Measurements from ENCODE around the gene PA2G4.
"Not testable (repeated sequence)": the region's sequence is repeated elsewhere in the genome, so short reads cannot be mapped to it uniquely, and the experiment has no call there.

The PA2G4 gene

GRCh38 chr12:56104109-56104814 is at the start of gene PA2G4:
PA2G4 (plus strand) TSS chr12:56104559; CDS start chr12:56104738, 179 bp downstream.
- H3K36me3 ChIP-seq (ENCODE audit: control insufficient read depth, low read length) = peaks cover 49% of the 10 kb centered on the region
- no peaks in the 10 kb centered on the region for H3K9me2 ChIP-seq (replicated peaks; ENCODE audit: control insufficient read depth, low read length)
- H3K27me3 ChIP-seq (ENCODE audit: control insufficient read depth, low read length) = peaks cover 4% of the 10 kb centered on the region; the same call in 1 of the 2 replicates
- H3K27ac ChIP-seq (ENCODE audit: low read depth, low read length) = peak within 1 kb of the TSS; percentile 78
- peak within 1 kb of the TSS; percentile 100 for H3K4me3 ChIP-seq (ENCODE audit: low read length)
- peaks cover 24% of the 10 kb centered on the region for H3F3A ChIP-seq (ENCODE audit: control insufficient read depth, insufficient read depth)
- TF ChIP-seq CTCF (IDR thresholded peaks at IDR 0.05; ENCODE audit: low read depth, low read length, poor library complexity, severe bottlenecking) (no peak), EZH2phosphoT487 (IDR thresholded peaks at IDR 0.05; ENCODE audit: borderline replicate concordance, low read length) (no peak)
- H3K79me2 ChIP-seq (ENCODE audit: control insufficient read depth, low read length) = peaks cover 54% of the 10 kb centered on the region
- peaks cover 28% of the 10 kb centered on the region for H3K4me1 ChIP-seq (ENCODE audit: control insufficient read depth, low read length)
- peaks cover 15% of the 10 kb centered on the region for H4K20me1 ChIP-seq (ENCODE audit: control insufficient read depth, insufficient read depth, low read depth, low read length)
- H3K4me2 ChIP-seq (ENCODE audit: low read length) = peak within 1 kb of the TSS; percentile 77
- no peaks in the 10 kb centered on the region for H3K9me3 ChIP-seq (ENCODE audit: control insufficient read depth, insufficient read depth, low read length)

GRCh38 chr12:56059964-56060363 is 44.4 kb upstream of the PA2G4 start:
- H4K20me1 ChIP-seq (ENCODE audit: control insufficient read depth, insufficient read depth, low read depth, low read length); H3K9me2 ChIP-seq (replicated peaks; ENCODE audit: control insufficient read depth, low read length); H3K27me3 ChIP-seq (ENCODE audit: control insufficient read depth, low read length); H3K4me2 ChIP-seq (ENCODE audit: low read length); H3K9me3 ChIP-seq (ENCODE audit: control insufficient read depth, insufficient read depth, low read length); H3K27ac ChIP-seq (ENCODE audit: low read depth, low read length); H3K4me1 ChIP-seq (ENCODE audit: control insufficient read depth, low read length); H3F3A ChIP-seq (ENCODE audit: control insufficient read depth, insufficient read depth); H3K79me2 ChIP-seq (ENCODE audit: control insufficient read depth, low read length); H3K36me3 ChIP-seq (ENCODE audit: control insufficient read depth, low read length); H3K4me3 ChIP-seq (ENCODE audit: low read length): not testable (repeated sequence)

GRCh38 chr12:56061982-56062381 is 42.4 kb upstream of the PA2G4 start:
- H3K9me3 ChIP-seq (ENCODE audit: control insufficient read depth, insufficient read depth, low read length) = no peaks in the 10 kb centered on the region
- H3K27ac ChIP-seq (ENCODE audit: low read depth, low read length) = no peak overlapping the region
- H3K4me2 ChIP-seq (ENCODE audit: low read length) = no peak overlapping the region
- no peaks in the 10 kb centered on the region for H3K27me3 ChIP-seq (ENCODE audit: control insufficient read depth, low read length)
- no peaks in the 10 kb centered on the region for H3K36me3 ChIP-seq (ENCODE audit: control insufficient read depth, low read length)
- H3K4me3 ChIP-seq (ENCODE audit: low read length) = no peak overlapping the region
- no peaks in the 10 kb centered on the region; the same call in 1 of the 2 replicates for H3F3A ChIP-seq (ENCODE audit: control insufficient read depth, insufficient read depth)
- H3K4me1 ChIP-seq (ENCODE audit: control insufficient read depth, low read length) = peaks cover 3% of the 10 kb centered on the region; the same call in 1 of the 2 replicates
- no peak for TF ChIP-seq EZH2phosphoT487 (IDR thresholded peaks at IDR 0.05; ENCODE audit: borderline replicate concordance, low read length)
- no peaks in the 10 kb centered on the region for H4K20me1 ChIP-seq (ENCODE audit: control insufficient read depth, insufficient read depth, low read depth, low read length)
- H3K9me2 ChIP-seq (replicated peaks; ENCODE audit: control insufficient read depth, low read length) = no peaks in the 10 kb centered on the region
- H3K79me2 ChIP-seq (ENCODE audit: control insufficient read depth, low read length) = no peaks in the 10 kb centered on the region

GRCh38 chr12:56062996-56063395 is 41.4 kb upstream of the PA2G4 start:
- no peak overlapping the region for H3K27ac ChIP-seq (ENCODE audit: low read depth, low read length)
- H3K4me1 ChIP-seq (ENCODE audit: control insufficient read depth, low read length) = peaks cover 3% of the 10 kb centered on the region; the same call in 1 of the 2 replicates
- no peaks in the 10 kb centered on the region for H3K36me3 ChIP-seq (ENCODE audit: control insufficient read depth, low read length)
- no peaks in the 10 kb centered on the region for H3K9me3 ChIP-seq (ENCODE audit: control insufficient read depth, insufficient read depth, low read length)
- no peak overlapping the region for H3K4me2 ChIP-seq (ENCODE audit: low read length)
- H3K9me2 ChIP-seq (replicated peaks; ENCODE audit: control insufficient read depth, low read length) = no peaks in the 10 kb centered on the region
- H3K27me3 ChIP-seq (ENCODE audit: control insufficient read depth, low read length) = no peaks in the 10 kb centered on the region
- H3K4me3 ChIP-seq (ENCODE audit: low read length) = no peak overlapping the region
- H3F3A ChIP-seq (ENCODE audit: control insufficient read depth, insufficient read depth) = no peaks in the 10 kb centered on the region; the same call in 1 of the 2 replicates
- H3K79me2 ChIP-seq (ENCODE audit: control insufficient read depth, low read length) = no peaks in the 10 kb centered on the region
- no peaks in the 10 kb centered on the region for H4K20me1 ChIP-seq (ENCODE audit: control insufficient read depth, insufficient read depth, low read depth, low read length)
- no peak for TF ChIP-seq EZH2phosphoT487 (IDR thresholded peaks at IDR 0.05; ENCODE audit: borderline replicate concordance, low read length)
- TF ChIP-seq CTCF (IDR thresholded peaks at IDR 0.05; ENCODE audit: low read depth, low read length, poor library complexity, severe bottlenecking) = no peak
